PC-9 (cell line): Measurements from ENCODE around the gene DYNC1H1. TPM values are rescaled to one million over a fixed set of nuclear protein-coding genes. Genes with fewer than 3 reads are reported as not detected.
A peak's percentile ranks its signal among the peaks of the same experiment; 100 is the strongest.

Experiments used
- BruUV-seq: library from RNA; stranded (reverse); fragments of 400-500 nt; replicated peaks from 2 replicates; lab custom pipeline; 2021; lab: Mats Ljungman, UMichigan
- CTCF ChIA-PET: fragments of 300-600 bp; sonication (Branson Sonifier 250); formaldehyde crosslinking; loops from one replicate; lab custom pipeline; 2022; ENCODE audit warnings: antibody characterized with exemption; lab: Charles Lee
- POLR2A ChIA-PET: fragments of 300-600 bp; sonication (Branson Sonifier 250); formaldehyde crosslinking; loops from one replicate; lab custom pipeline; 2022; ENCODE audit warnings: antibody characterized with exemption; ENCODE audit not compliant: unreplicated experiment; lab: Charles Lee
- DNase-seq, 2 experiments: peaks; one replicate each; pipeline versions ENCODE4 v3.0.0 to v3.0.0-alpha.2; 2015 to 2022; ENCODE audit warnings: mixed read lengths in 1 of 2
- H2AFZ ChIP-seq: fragments of 200-600 bp; sonication (generic); 2 replicates; pipeline ENCODE4 v1.8.1; 2017; ENCODE audit warnings: antibody characterized with exemption
- H3F3A ChIP-seq: fragments of 200-600 bp; sonication (generic); 2 replicates; pipeline ENCODE4 v1.8.1; 2017; ENCODE audit warnings: antibody characterized with exemption, mild to moderate bottlenecking, low read depth; ENCODE audit not compliant: insufficient read depth
- H3K27ac ChIP-seq: fragments of 200-600 bp; sonication (generic); 2 replicates; pipeline ENCODE4 v1.6.1; 2016; ENCODE audit warnings: mixed run types
- H3K27me3 ChIP-seq: fragments of 200-600 bp; sonication (generic); 2 replicates; pipeline ENCODE4 v1.6.1; 2016; ENCODE audit warnings: low read depth, mixed run types; ENCODE audit not compliant: insufficient read depth
- H3K36me3 ChIP-seq: fragments of 200-600 bp; sonication (generic); 2 replicates; pipeline ENCODE4 v1.6.1; 2016; ENCODE audit warnings: low read depth, mixed run types
- H3K4me1 ChIP-seq: fragments of 200-600 bp; sonication (generic); replicated peaks from 2 replicates; pipeline ENCODE4 v1.6.1; 2016; ENCODE audit warnings: mixed run types; ENCODE audit not compliant: insufficient read depth
- H3K4me2 ChIP-seq: fragments of 200-600 bp; sonication (generic); 2 replicates; pipeline ENCODE4 v1.6.1; 2017; ENCODE audit warnings: mixed run types
- H3K4me3 ChIP-seq: fragments of 200-600 bp; sonication (generic); 2 replicates; pipeline ENCODE4 v1.6.1; 2016; ENCODE audit warnings: mixed run types
- H3K79me2 ChIP-seq: fragments of 200-600 bp; sonication (generic); 2 replicates; pipeline ENCODE4 v1.6.1; 2017; ENCODE audit warnings: low read depth, mixed run types
- H3K9me2 ChIP-seq: fragments of 200-600 bp; sonication (generic); 2 replicates; pipeline ENCODE4 v1.8.1; 2017; ENCODE audit warnings: mild to moderate bottlenecking; ENCODE audit not compliant: insufficient read depth
- H3K9me3 ChIP-seq: fragments of 200-600 bp; sonication (generic); 2 replicates; pipeline ENCODE4 v1.8.1; 2016; ENCODE audit warnings: low read depth; ENCODE audit not compliant: insufficient read depth
- H4K20me1 ChIP-seq: fragments of 200-600 bp; sonication (generic); 2 replicates; pipeline ENCODE4 v1.8.1; 2017; ENCODE audit not compliant: insufficient read depth
- EZH2 ChIP-seq: fragments of 200-600 bp; sonication (generic); IDR thresholded peaks from 2 replicates; pipeline ENCODE4 v1.8.0; 2017; ENCODE audit warnings: antibody characterized with exemption, low read depth
- intact Hi-C: fragments of 100-400 bp; cut with micrococcal nuclease; formaldehyde crosslinking; loops from one replicate; pipeline ENCODE4 v1.10.0; 2022; ENCODE audit not compliant: unreplicated experiment
- total RNA-seq: library from RNA; stranded (reverse); gene quantifications from 2 replicates; pipeline ENCODE4 v1.2.3, GENCODE V29; 2021
- TF ChIP-seq, protein P1 (sequence below): fragments of 200-600 bp; sonication (generic); conservative IDR thresholded peaks from 2 replicates; pipeline ENCODE4 v1.6.1; 2017; ENCODE audit warnings: mixed run types, antibody characterized with exemption, mild to moderate bottlenecking, moderate library complexity

DYNC1H1 gene
- total RNA-seq, 1 experiment from 2014 or later, result 1,268 TPM

GRCh38 chr14:102007916-102008418 is 43.6 kb downstream of the DYNC1H1 start:
- Histone ChIP-seq H3K9me2 (no peaks in the 10 kb centered on the region), H3F3A (peaks cover 47% of the 10 kb centered on the region; the same call in 1 of the 2 replicates), H3K4me3 (no peak overlapping the region), H2AFZ (no peak overlapping the region), H3K27me3 (no peaks in the 10 kb centered on the region), H3K9me3 (no peaks in the 10 kb centered on the region), H4K20me1 (peaks cover 15% of the 10 kb centered on the region; the same call in 1 of the 2 replicates), H3K79me2 (peaks cover 6% of the 10 kb centered on the region; the same call in 1 of the 2 replicates), H3K27ac (no peak overlapping the region), H3K36me3 (peaks cover 96% of the 10 kb centered on the region), H3K4me1 (no peaks in the 10 kb centered on the region), H3K4me2 (no peak overlapping the region)
- BruUV-seq, result no TSS peak
- TF ChIP-seq EZH2, result no peak
- TF ChIP-seq, protein P1, sequence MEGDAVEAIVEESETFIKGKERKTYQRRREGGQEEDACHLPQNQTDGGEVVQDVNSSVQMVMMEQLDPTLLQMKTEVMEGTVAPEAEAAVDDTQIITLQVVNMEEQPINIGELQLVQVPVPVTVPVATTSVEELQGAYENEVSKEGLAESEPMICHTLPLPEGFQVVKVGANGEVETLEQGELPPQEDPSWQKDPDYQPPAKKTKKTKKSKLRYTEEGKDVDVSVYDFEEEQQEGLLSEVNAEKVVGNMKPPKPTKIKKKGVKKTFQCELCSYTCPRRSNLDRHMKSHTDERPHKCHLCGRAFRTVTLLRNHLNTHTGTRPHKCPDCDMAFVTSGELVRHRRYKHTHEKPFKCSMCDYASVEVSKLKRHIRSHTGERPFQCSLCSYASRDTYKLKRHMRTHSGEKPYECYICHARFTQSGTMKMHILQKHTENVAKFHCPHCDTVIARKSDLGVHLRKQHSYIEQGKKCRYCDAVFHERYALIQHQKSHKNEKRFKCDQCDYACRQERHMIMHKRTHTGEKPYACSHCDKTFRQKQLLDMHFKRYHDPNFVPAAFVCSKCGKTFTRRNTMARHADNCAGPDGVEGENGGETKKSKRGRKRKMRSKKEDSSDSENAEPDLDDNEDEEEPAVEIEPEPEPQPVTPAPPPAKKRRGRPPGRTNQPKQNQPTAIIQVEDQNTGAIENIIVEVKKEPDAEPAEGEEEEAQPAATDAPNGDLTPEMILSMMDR, result no peak
- intact Hi-C loops, result no loop called here
- POLR2A ChIA-PET, result no interaction called here
- CTCF ChIA-PET, result no interaction called here
- no peak for DNase-seq

- Histone ChIP-seq H3K27me3 (no peaks in the 10 kb centered on the region), H3F3A (peaks cover 46% of the 10 kb centered on the region; the same call in 1 of the 2 replicates), H3K27ac (no peak overlapping the region), H3K36me3 (peaks cover 95% of the 10 kb centered on the region), H3K4me2 (no peak overlapping the region), H2AFZ (no peak overlapping the region), H3K79me2 (peaks cover 6% of the 10 kb centered on the region; the same call in 1 of the 2 replicates), H3K4me3 (no peak overlapping the region), H4K20me1 (peaks cover 11% of the 10 kb centered on the region; the same call in 1 of the 2 replicates), H3K4me1 (no peaks in the 10 kb centered on the region), H3K9me3 (no peaks in the 10 kb centered on the region), H3K9me2 (no peaks in the 10 kb centered on the region)
- DNase-seq, result no peak
- intact Hi-C loops, result no loop called here
- no peak for TF ChIP-seq EZH2
- no TSS peak for BruUV-seq
- POLR2A ChIA-PET, result interaction anchor here (0.6 kb wide), 1 partner anchor 247 kb away, joined by 5 read pairs; no protein-coding TSS in a partner anchor
- CTCF ChIA-PET, result no interaction called here
These were observed 44.5 kb downstream of the DYNC1H1 start for GRCh38 chr14:102008891-102009290.

GRCh38 chr14:102011631-102012030 is 47.3 kb downstream of the DYNC1H1 start:
- Histone ChIP-seq H3K9me3 (no peaks in the 10 kb centered on the region), H3K4me1 (no peaks in the 10 kb centered on the region), H3K4me2 (no peak overlapping the region), H3K79me2 (peaks cover 6% of the 10 kb centered on the region; the same call in 1 of the 2 replicates), H3K36me3 (peaks cover 97% of the 10 kb centered on the region), H4K20me1 (peaks cover 16% of the 10 kb centered on the region; the same call in 1 of the 2 replicates), H3K9me2 (no peaks in the 10 kb centered on the region), H3K27ac (no peak overlapping the region), H3K27me3 (no peaks in the 10 kb centered on the region), H3F3A (peaks cover 50% of the 10 kb centered on the region), H3K4me3 (no peak overlapping the region), H2AFZ (no peak overlapping the region)
- BruUV-seq, result TSS peak; percentile 3
- ChIA-PET CTCF (no interaction called here), POLR2A (no interaction called here)
- no peak for DNase-seq
- intact Hi-C loops, result no loop called here
- TF ChIP-seq, protein P1, result no peak
- TF ChIP-seq EZH2, result no peak
